NCI-H128 (cell line): Measurements from ENCODE around the gene CCDC88C.

Experiments
- DNase-seq: peaks from one replicate; lab custom pipeline; 2025; ENCODE audit not compliant: unreplicated experiment; lab: John Stamatoyannopoulos, UW

CCDC88C gene

GRCh38 chr14:91331721-91332120, 85.9 kb downstream of the CCDC88C start:
- no peak for DNase-seq

- no peak for DNase-seq
Measured at GRCh38 chr14:91330856-91331255, 86.8 kb downstream of the CCDC88C start.

GRCh38 chr14:91330096-91330696, 87.4 kb downstream of the CCDC88C start:
- no peak for DNase-seq

- DNase-seq: no peak
Measured at GRCh38 chr14:91329486-91330014, 88.1 kb downstream of the CCDC88C start.

- no peak for DNase-seq
Measured at GRCh38 chr14:91328313-91329050, 89.1 kb downstream of the CCDC88C start.

GRCh38 chr14:91327661-91328312, 89.8 kb downstream of the CCDC88C start:
- no peak for DNase-seq

GRCh38 chr14:91327250-91327595, 90.4 kb downstream of the CCDC88C start:
- DNase-seq: no peak

- DNase-seq: no peak
Measured at GRCh38 chr14:91326514-91327249, 90.9 kb downstream of the CCDC88C start.

GRCh38 chr14:91324606-91325575, 92.7 kb downstream of the CCDC88C start:
- no peak for DNase-seq

GRCh38 chr14:91323671-91324605, 93.7 kb downstream of the CCDC88C start:
- DNase-seq: peak; percentile 63

GRCh38 chr14:91323031-91323430, 94.6 kb downstream of the CCDC88C start:
- DNase-seq: no peak

- no peak for DNase-seq
Measured at GRCh38 chr14:91322623-91323022, 95.0 kb downstream of the CCDC88C start.

- DNase-seq: no peak
Measured at GRCh38 chr14:91321131-91321530, 96.5 kb downstream of the CCDC88C start.

GRCh38 chr14:91320266-91320665, 97.4 kb downstream of the CCDC88C start:
- no peak for DNase-seq

GRCh38 chr14:91318911-91319310, 98.7 kb downstream of the CCDC88C start:
- no peak for DNase-seq

- no peak for DNase-seq
Measured at GRCh38 chr14:91317381-91318308, 100.0 kb downstream of the CCDC88C start.

- no peak for DNase-seq
Measured at GRCh38 chr14:91316761-91317160, 100.9 kb downstream of the CCDC88C start.

- DNase-seq: no peak
Measured at GRCh38 chr14:91315844-91316267, 101.8 kb downstream of the CCDC88C start.
